HepG2 (cell line): ENCODE data around the gene FBN2. TPM values are rescaled to one million over a fixed set of nuclear protein-coding genes. Genes with fewer than 3 reads are reported as not detected.

Source experiments
- ATAC-seq: fragments of 200-7000 bp; cut with Tn5 transposase; 3 replicates; pipeline ENCODE4 v1.9.1; 2020; ENCODE audit warnings: mild to moderate bottlenecking, moderate library complexity
- BruUV-seq: library from RNA; stranded (reverse); fragments of 400-500 nt; replicated peaks from 2 replicates; lab custom pipeline; 2021; lab: Mats Ljungman, UMichigan
- CTCF ChIA-PET: fragments of 300-600 bp; formaldehyde crosslinking; extraction: SDS; loops from one replicate; lab custom pipeline; 2021; ENCODE audit warnings: low total read pairs, inconsistent platforms, low intra/inter-chr PET ratio; lab: Yijun Ruan, JAX
- POLR2A ChIA-PET: fragments of 350-600 bp; sonication (Branson Sonifier 250); formaldehyde crosslinking; loops from one replicate; lab custom pipeline; 2020; ENCODE audit warnings: antibody characterized with exemption, inconsistent platforms; lab: Yijun Ruan, JAX
- DNase-seq: peaks from one replicate; pipeline ENCODE4 v3.0.0-alpha.2; 2015; ENCODE audit warnings: low spot score
- FAIRE-seq: peaks from 3 replicates; lab custom pipeline; 2011; peaks lifted over from hg19 to GRCh38; lab: Jason Lieb, UNC
- H2AFZ ChIP-seq: one replicate; pipeline ENCODE4 v1.6.1; 2011; ENCODE audit warnings: low read length, inconsistent platforms
- H3K27ac ChIP-seq: fragments of 300-600 bp; 3 replicates; pipeline ENCODE4 v1.8.0; 2011; ENCODE audit warnings: mixed run types, mild to moderate bottlenecking, mixed read lengths, low read length, inconsistent platforms; ENCODE audit not compliant: insufficient read depth; ENCODE audit errors: extremely low read length
- H3K27me3 ChIP-seq, 2 experiments: fragments of 200-600 bp in 1 of 2; 2 replicates in 1 of 2; 3 replicates in 1 of 2; pipeline versions ENCODE4 v1.6.0 to v1.8.0; 2011; ENCODE audit warnings: low read length in 2 of 2, mild to moderate bottlenecking in 2 of 2, moderate library complexity in 2 of 2, inconsistent platforms in 1 of 2; ENCODE audit not compliant: insufficient read depth in 2 of 2, control insufficient read depth in 1 of 2
- H3K36me3 ChIP-seq, 2 experiments: fragments of 200-600 bp in 1 of 2; replicated peaks in 1 of 2; 2 replicates in 1 of 2; 3 replicates in 1 of 2; pipeline versions ENCODE4 v1.5.1 to v1.8.0; 2011; ENCODE audit warnings: low read length in 2 of 2, inconsistent platforms in 1 of 2; ENCODE audit not compliant: insufficient read depth in 2 of 2, control insufficient read depth in 1 of 2
- H3K4me1 ChIP-seq: 2 replicates; pipeline ENCODE4 v1.5.1; 2012; ENCODE audit warnings: low read length, inconsistent platforms; ENCODE audit not compliant: insufficient read depth
- H3K4me2 ChIP-seq: 2 replicates; pipeline ENCODE4 v1.6.0; 2011; ENCODE audit warnings: low read depth, low read length, inconsistent platforms
- H3K4me3 ChIP-seq, 3 experiments: fragments of 200-600 bp in 1 of 3; sonication (generic), shearing (Covaris generic) in 1 of 3; replicated peaks in 1 of 3; 2 replicates each; pipeline ENCODE4 v1.5.1; 2011 to 2016; ENCODE audit warnings: low read length in 3 of 3, inconsistent platforms in 2 of 3, low read depth in 2 of 3, mild to moderate bottlenecking in 2 of 3, control low read depth in 1 of 3, mixed read lengths in 1 of 3; ENCODE audit not compliant: insufficient read depth in 1 of 3
- H3K79me2 ChIP-seq: one replicate; pipeline ENCODE4 v1.6.1; 2011; ENCODE audit warnings: low read length, inconsistent platforms; ENCODE audit not compliant: insufficient read depth
- H3K9ac ChIP-seq: 2 replicates; pipeline ENCODE4 v1.6.0; 2011; ENCODE audit warnings: mild to moderate bottlenecking, low read depth, low read length, inconsistent platforms; ENCODE audit not compliant: insufficient read depth
- H3K9me3 ChIP-seq: 2 replicates; pipeline ENCODE4 v1.5.1; 2012; ENCODE audit warnings: mild to moderate bottlenecking, low read length
- H4K20me1 ChIP-seq: 2 replicates; pipeline ENCODE4 v1.6.0; 2011; ENCODE audit warnings: inconsistent platforms, mild to moderate bottlenecking, low read length, moderate library complexity; ENCODE audit not compliant: insufficient read depth
- AHDC1 ChIP-seq: sonication (generic); formaldehyde crosslinking; IDR thresholded peaks from 2 replicates; pipeline ENCODE4 v1.5.1; 2020; ENCODE audit warnings: mild to moderate bottlenecking, missing genetic modification reagents, borderline replicate concordance
- TP53 ChIP-seq: sonication (generic); formaldehyde crosslinking; conservative IDR thresholded peaks from 2 replicates; pipeline ENCODE4 v1.4.0; 2020; ENCODE audit warnings: missing genetic modification reagents
- ZNF354B ChIP-seq: sonication (generic); formaldehyde crosslinking; IDR thresholded peaks from 2 replicates; pipeline ENCODE4 v1.8.0; 2022; ENCODE audit warnings: mild to moderate bottlenecking, missing genetic modification reagents
- ZNF556 ChIP-seq: sonication (generic); formaldehyde crosslinking; IDR thresholded peaks from 2 replicates; pipeline ENCODE4 v1.4.0; 2020; ENCODE audit warnings: mild to moderate bottlenecking, missing genetic modification reagents, borderline replicate concordance
- WGBS: methylation state at CpG from one replicate; pipeline ENCODE4 v1.1.6; 2017; ENCODE audit warnings: low lambda C conversion rate; 5-methylcytosine and 5-hydroxymethylcytosine counted together
- in situ Hi-C: cut with HindIII; loops from 2 replicates; pipeline ENCODE4 v1.10.0; 2017; ENCODE audit warnings: low pct_unique_long_range_greater_than_20kb; ENCODE audit not compliant: extremely low pct_ligation_motif_present
- intact Hi-C: fragments of 100-400 bp; cut with micrococcal nuclease; formaldehyde crosslinking; loops from one replicate; pipeline ENCODE4 v1.10.0; 2022; ENCODE audit not compliant: unreplicated experiment
- polyA plus RNA-seq, 8 experiments: library from polyadenylated mRNA; depleted of rRNA in 3 of 8; stranded (reverse) in 7 of 8; unstranded in 1 of 8; fragments of >200 nt; fragmentation: Illumina TruSeq in 4 of 8; extraction: Trizol in 4 of 8; gene quantifications; 2 replicates each; pipeline versions ENCODE4 v1.2.1 to v1.2.3, GENCODE V29; 2011 to 2016; ENCODE audit warnings: low read depth in 4 of 8, missing spikeins in 1 of 8, mixed read lengths in 1 of 8; ENCODE audit not compliant: insufficient read depth in 1 of 8
- total RNA-seq, 5 experiments: library from RNA; depleted of rRNA; stranded (reverse); fragments of >200 nt; fragmentation: Illumina TruSeq; extraction: Trizol; gene quantifications; 2 replicates each; pipeline ENCODE4 v1.2.3, GENCODE V29; 2016; ENCODE audit warnings: low read depth in 1 of 5

Gene FBN2
- total and polyA plus RNA-seq, 2 of the 13 experiments (the other 11 are each of a cell fraction or from before 2014, with no cell fraction given): not detected

- TF ChIP-seq AHDC1 (no peak), TP53 (CRISPR knock-in tag) (no peak), ZNF556 (CRISPR knock-in tag) (no peak)
These were observed 54.3 kb downstream of the FBN2 start (continued) for GRCh38 chr5:128483738-128484137.

- no peak overlapping the region for H2AFZ ChIP-seq
- no peaks in the 10 kb centered on the region for H3K79me2 ChIP-seq
- 20% methylated on average over 5 of the region's 5 CpGs for WGBS
- no peak for DNase-seq
- H4K20me1 ChIP-seq: no peaks in the 10 kb centered on the region
- no TSS peak for BruUV-seq
- no peak overlapping the region for H3K4me3 ChIP-seq
- H3K9me3 ChIP-seq: no peaks in the 10 kb centered on the region
- no peak overlapping the region for H3K27ac ChIP-seq
- no peak overlapping the region for H3K9ac ChIP-seq
- no peaks in the 10 kb centered on the region for H3K27me3 ChIP-seq
- POLR2A ChIA-PET: no interaction called here
- no peaks in the 10 kb centered on the region for H3K36me3 ChIP-seq
- in situ Hi-C loops (no loop called here), intact Hi-C loops (no loop called here)
- no peak for ATAC-seq
- H3K4me1 ChIP-seq: no peaks in the 10 kb centered on the region
- H3K4me2 ChIP-seq: no peak overlapping the region
- CTCF ChIA-PET: no interaction called here
- no peak for TF ChIP-seq ZNF354B (CRISPR knock-in tag)
- no peak for FAIRE-seq
These were observed 57.0 kb downstream of the FBN2 start for GRCh38 chr5:128480906-128481633.
